Neural cell (in vitro differentiated cells): Measurements from ENCODE around the gene EFCAB6. TPM values are rescaled to one million over a fixed set of nuclear protein-coding genes. Genes with fewer than 3 reads are reported as not detected.

Experiments used
- H2AFZ ChIP-seq: fragments of 200-600, 300-800 bp; sonication (generic), shearing (Covaris generic); 2 replicates; pipeline ENCODE4 v1.6.0; 2014; ENCODE audit warnings: low read depth, mild to moderate bottlenecking, antibody characterized with exemption, low read length, moderate library complexity
- H3F3A ChIP-seq: fragments of 200-600 bp; shearing (Covaris generic); 2 replicates; pipeline ENCODE4 v1.6.1; 2016; ENCODE audit warnings: mild to moderate bottlenecking, moderate library complexity, mixed read lengths, antibody characterized with exemption, low read length; ENCODE audit not compliant: insufficient read depth, poor library complexity, severe bottlenecking
- H3K27ac ChIP-seq: fragments of 200-600, 300-800 bp; sonication (generic), shearing (Covaris generic); 2 replicates; pipeline ENCODE4 v1.5.1; 2014; ENCODE audit warnings: mild to moderate bottlenecking, low read length, moderate library complexity
- H3K27me3 ChIP-seq: fragments of 300-800, 200-600 bp; sonication (generic), shearing (Covaris generic); 2 replicates; pipeline ENCODE4 v1.6.0; 2014; ENCODE audit warnings: mild to moderate bottlenecking, low read depth, low read length, moderate library complexity; ENCODE audit not compliant: insufficient read depth
- H3K36me3 ChIP-seq: fragments of 300-800, 200-600 bp; sonication (generic), shearing (Covaris generic); 2 replicates; pipeline ENCODE4 v1.5.1; 2014; ENCODE audit warnings: mild to moderate bottlenecking, antibody characterized with exemption, low read length, moderate library complexity; ENCODE audit not compliant: insufficient read depth
- H3K4me2 ChIP-seq: fragments of 300-800, 200-600 bp; sonication (generic), shearing (Covaris generic); 2 replicates; pipeline ENCODE4 v1.6.0; 2014; ENCODE audit warnings: mild to moderate bottlenecking, low read length
- H3K4me3 ChIP-seq: fragments of 300-800, 200-600 bp; sonication (generic), shearing (Covaris generic); 2 replicates; pipeline ENCODE4 v1.5.1; 2014; ENCODE audit warnings: mild to moderate bottlenecking, low read length, moderate library complexity
- H3K79me2 ChIP-seq: fragments of 200-600 bp; shearing (Covaris generic); replicated peaks from 2 replicates; pipeline ENCODE4 v1.6.0; 2014; ENCODE audit warnings: mild to moderate bottlenecking, low read length, moderate library complexity; ENCODE audit not compliant: insufficient read depth
- H3K9ac ChIP-seq: fragments of 300-800, 200-600 bp; sonication (generic), shearing (Covaris generic); 2 replicates; pipeline ENCODE4 v1.6.1; 2016; ENCODE audit warnings: mild to moderate bottlenecking, low read length, mixed read lengths
- H3K9me2 ChIP-seq: fragments of 200-600 bp; shearing (Covaris generic); 2 replicates; pipeline ENCODE4 v1.6.1; 2016; ENCODE audit warnings: mild to moderate bottlenecking, low read length, mixed read lengths; ENCODE audit not compliant: insufficient read depth
- H3K9me3 ChIP-seq: fragments of 200-600, 300-800 bp; sonication (generic), shearing (Covaris generic); 2 replicates; pipeline ENCODE4 v1.6.1; 2016; ENCODE audit warnings: mild to moderate bottlenecking, mixed run types, low read length, moderate library complexity, mixed read lengths
- H4K20me1 ChIP-seq: fragments of 200-600 bp; shearing (Covaris generic); 2 replicates; pipeline ENCODE4 v1.6.1; 2016; ENCODE audit warnings: mild to moderate bottlenecking, mixed run types; ENCODE audit not compliant: insufficient read depth
- CTCF ChIP-seq: fragments of 450-650 bp; IDR thresholded peaks from 2 replicates; pipeline ENCODE4 v1.5.1; 2014; ENCODE audit warnings: antibody characterized with exemption, mild to moderate bottlenecking, moderate library complexity; ENCODE audit not compliant: poor library complexity, severe bottlenecking
- EP300 ChIP-seq: fragments of 450-650 bp; conservative IDR thresholded peaks from 2 replicates; pipeline ENCODE4 v1.6.1; 2014; ENCODE audit warnings: antibody characterized with exemption, mild to moderate bottlenecking, moderate library complexity; ENCODE audit not compliant: poor library complexity, severe bottlenecking
- EZH2 ChIP-seq: fragments of 200-600, 300-800 bp; shearing (Covaris generic), sonication (generic); IDR thresholded peaks from 2 replicates; pipeline ENCODE4 v1.6.1; 2014; ENCODE audit warnings: antibody characterized with exemption, low read length, borderline replicate concordance, mild to moderate bottlenecking; ENCODE audit not compliant: insufficient read depth, poor library complexity, severe bottlenecking
- MXI1 ChIP-seq: fragments of 450-650 bp; conservative IDR thresholded peaks from 2 replicates; pipeline ENCODE4 v1.6.1; 2014; ENCODE audit warnings: antibody characterized with exemption, mild to moderate bottlenecking; ENCODE audit not compliant: poor library complexity, severe bottlenecking
- POLR2AphosphoS5 ChIP-seq: IDR thresholded peaks from 2 replicates; pipeline ENCODE4 v1.6.1; 2012
- RAD21 ChIP-seq: fragments of 450-650 bp; conservative IDR thresholded peaks from 2 replicates; pipeline ENCODE4 v1.6.1; 2014; ENCODE audit warnings: antibody characterized with exemption, mild to moderate bottlenecking, moderate library complexity
- REST ChIP-seq: IDR thresholded peaks from 2 replicates; pipeline ENCODE4 v1.6.1; 2012; ENCODE audit warnings: borderline replicate concordance
- SMC3 ChIP-seq: fragments of 450-650 bp; conservative IDR thresholded peaks from 2 replicates; pipeline ENCODE4 v1.6.1; 2014; ENCODE audit warnings: antibody characterized with exemption, mild to moderate bottlenecking, moderate library complexity; ENCODE audit not compliant: poor library complexity
- TAF1 ChIP-seq: IDR thresholded peaks from 2 replicates; pipeline ENCODE4 v1.6.1; 2012; ENCODE audit warnings: low read depth
- polyA plus RNA-seq: library from polyadenylated mRNA; depleted of rRNA; stranded (reverse); fragments of >200 nt; gene quantifications from 2 replicates; pipeline ENCODE4 v1.2.3, GENCODE V29; 2014

The EFCAB6 gene
- polyA plus RNA-seq, 1 donor from 2014 or later = 1.4 TPM

- no peak overlapping the region for H2AFZ ChIP-seq
- H3K9ac ChIP-seq = no peak overlapping the region
- TF ChIP-seq POLR2AphosphoS5 = no peak
- no peak for TF ChIP-seq CTCF
- no peak for TF ChIP-seq RAD21
- TF ChIP-seq MXI1 = no peak
- TF ChIP-seq SMC3 = no peak
- TF ChIP-seq REST = no peak
- no peak for TF ChIP-seq EP300
- no peak for TF ChIP-seq EZH2
- no peak for TF ChIP-seq TAF1
- H3K27me3 ChIP-seq = no peaks in the 10 kb centered on the region
- H4K20me1 ChIP-seq = no peaks in the 10 kb centered on the region
- peak overlapping the region; percentile 30 for H3K4me3 ChIP-seq
- no peaks in the 10 kb centered on the region for H3K9me2 ChIP-seq
- no peaks in the 10 kb centered on the region for H3K36me3 ChIP-seq
- peak overlapping the region; percentile 11 for H3K4me2 ChIP-seq
- no peaks in the 10 kb centered on the region for H3F3A ChIP-seq
- H3K9me3 ChIP-seq = no peaks in the 10 kb centered on the region
- no peaks in the 10 kb centered on the region for H3K79me2 ChIP-seq
- peak overlapping the region; percentile 68 for H3K27ac ChIP-seq
These were observed 57.9 kb downstream of the EFCAB6 start for GRCh38 chr22:43754176-43754575.

GRCh38 chr22:43753688-43754087 lies 58.4 kb downstream of the EFCAB6 start:
- Histone ChIP-seq H3K4me2 (no peak overlapping the region), H2AFZ (no peak overlapping the region)

More at GRCh38 chr22:43753688-43754087, 58.4 kb downstream of the EFCAB6 start:
- no peaks in the 10 kb centered on the region for H3K9me2 ChIP-seq
- no peaks in the 10 kb centered on the region for H3K36me3 ChIP-seq
- H3K9ac ChIP-seq = no peak overlapping the region
- H3K9me3 ChIP-seq = no peaks in the 10 kb centered on the region
- no peaks in the 10 kb centered on the region for H3F3A ChIP-seq
- no peaks in the 10 kb centered on the region for H3K27me3 ChIP-seq
- no peaks in the 10 kb centered on the region for H3K79me2 ChIP-seq
- H3K27ac ChIP-seq = peak overlapping the region; percentile 68
- no peaks in the 10 kb centered on the region for H4K20me1 ChIP-seq
- no peak overlapping the region for H3K4me3 ChIP-seq
- TF ChIP-seq SMC3 = no peak
- no peak for TF ChIP-seq EP300
- no peak for TF ChIP-seq RAD21
- TF ChIP-seq MXI1 = no peak
- TF ChIP-seq POLR2AphosphoS5 = no peak
- no peak for TF ChIP-seq TAF1
- no peak for TF ChIP-seq EZH2
- no peak for TF ChIP-seq REST
- no peak for TF ChIP-seq CTCF
